Type B pancreatic cell (in vitro differentiated cells): ENCODE measurements around the gene SHQ1. TPM values are rescaled to one million over a fixed set of nuclear protein-coding genes. Genes with fewer than 3 reads are reported as not detected.
A peak's percentile ranks its signal among the peaks of the same experiment; 100 is the strongest.

ENCODE experiments used
- DNase-seq: peaks from one replicate; pipeline ENCODE4 v3.0.0; 2021; ENCODE audit warnings: mixed read lengths; ENCODE audit not compliant: unreplicated experiment; ENCODE audit errors: extremely low spot score
- H3K27ac Mint-ChIP-seq: 2 replicates; pipeline ENCODE4 v1.8.0; 2021; ENCODE audit warnings: mild to moderate bottlenecking, mixed read lengths
- H3K27me3 Mint-ChIP-seq: 2 replicates; pipeline ENCODE4 v1.8.0; 2021; ENCODE audit warnings: mixed read lengths
- H3K36me3 Mint-ChIP-seq: 2 replicates; pipeline ENCODE4 v1.8.0; 2021; ENCODE audit warnings: mixed read lengths
- H3K4me1 Mint-ChIP-seq: one replicate; pipeline ENCODE4 v1.8.0; 2021; ENCODE audit warnings: mixed read lengths; ENCODE audit not compliant: unreplicated experiment
- H3K4me3 Mint-ChIP-seq: 2 replicates; pipeline ENCODE4 v1.8.0; 2021; ENCODE audit warnings: mild to moderate bottlenecking, mixed read lengths
- H3K9me3 Mint-ChIP-seq: 2 replicates; pipeline ENCODE4 v1.8.0; 2021; ENCODE audit warnings: mixed read lengths
- CTCF ChIP-seq: fragments of 200-600 bp; sonication (generic); conservative IDR thresholded peaks from 2 replicates; pipeline ENCODE4 v1.5.0; 2021; ENCODE audit warnings: antibody characterized with exemption, mild to moderate bottlenecking
- total RNA-seq: library from RNA; stranded (reverse); gene quantifications from 2 replicates; pipeline ENCODE4 v1.2.1, GENCODE V29; 2021; ENCODE audit warnings: low replicate concordance

The SHQ1 gene
- total RNA-seq, 1 donor from 2014 or later = 22.9 TPM

GRCh38 chr3:72810063-72810462 lies 38.2 kb downstream of the SHQ1 start:
- no peak overlapping the region for H3K27ac Mint-ChIP-seq
- no peaks in the 10 kb centered on the region for H3K9me3 Mint-ChIP-seq
- no peak for TF ChIP-seq CTCF
- no peak for DNase-seq
- H3K4me3 Mint-ChIP-seq = no peak overlapping the region
- H3K27me3 Mint-ChIP-seq = no peaks in the 10 kb centered on the region
- H3K4me1 Mint-ChIP-seq = peaks cover 32% of the 10 kb centered on the region
- H3K36me3 Mint-ChIP-seq = peaks cover 3% of the 10 kb centered on the region

GRCh38 chr3:72804361-72804760 lies 43.9 kb downstream of the SHQ1 start:
- H3K4me3 Mint-ChIP-seq = no peak overlapping the region
- peaks cover 10% of the 10 kb centered on the region for H3K9me3 Mint-ChIP-seq
- peaks cover 11% of the 10 kb centered on the region for H3K36me3 Mint-ChIP-seq
- DNase-seq = no peak
- no peak for TF ChIP-seq CTCF
- H3K27ac Mint-ChIP-seq = no peak overlapping the region
- peaks cover 18% of the 10 kb centered on the region for H3K4me1 Mint-ChIP-seq
- H3K27me3 Mint-ChIP-seq = no peaks in the 10 kb centered on the region

GRCh38 chr3:72803573-72803972 lies 44.7 kb downstream of the SHQ1 start:
- Mint-ChIP-seq H3K36me3 (peaks cover 11% of the 10 kb centered on the region), H3K27me3 (no peaks in the 10 kb centered on the region), H3K9me3 (peaks cover 10% of the 10 kb centered on the region), H3K27ac (no peak overlapping the region), H3K4me1 (peaks cover 21% of the 10 kb centered on the region), H3K4me3 (no peak overlapping the region)
- no peak for DNase-seq
- no peak for TF ChIP-seq CTCF

GRCh38 chr3:72802001-72802400 lies 46.2 kb downstream of the SHQ1 start:
- Mint-ChIP-seq H3K27ac (no peak overlapping the region), H3K27me3 (no peaks in the 10 kb centered on the region), H3K4me1 (peaks cover 32% of the 10 kb centered on the region), H3K36me3 (peaks cover 11% of the 10 kb centered on the region), H3K4me3 (no peak overlapping the region), H3K9me3 (peaks cover 10% of the 10 kb centered on the region)
- no peak for DNase-seq
- TF ChIP-seq CTCF = no peak

GRCh38 chr3:72800869-72801268 lies 47.4 kb downstream of the SHQ1 start:
- Mint-ChIP-seq H3K9me3 (peaks cover 10% of the 10 kb centered on the region), H3K27ac (peak overlapping the region; percentile 46), H3K27me3 (no peaks in the 10 kb centered on the region), H3K4me1 (peaks cover 23% of the 10 kb centered on the region), H3K4me3 (no peak overlapping the region), H3K36me3 (peaks cover 14% of the 10 kb centered on the region)
- no peak for DNase-seq
- TF ChIP-seq CTCF = no peak
